Testis (tissue), 2 donors: ENCODE measurements around the gene SMDT1.

Source experiments
- POLR2A ChIP-seq: fragments of 450-650 bp; IDR thresholded peaks from one replicate; pipeline ENCODE4 v1.6.1; 2017; ENCODE audit warnings: antibody characterized with exemption, mild to moderate bottlenecking, moderate library complexity
- TF ChIP-seq, protein P1 (sequence below), 3 experiments: fragments of 450-650 bp in 2 of 3; fragments of 200-600 bp in 1 of 3; sonication (generic) in 1 of 3; IDR thresholded peaks; one replicate each; pipeline ENCODE4 v1.5.1; 2016 to 2019; ENCODE audit warnings: antibody characterized with exemption in 3 of 3, mild to moderate bottlenecking in 2 of 3, moderate library complexity in 1 of 3

DNA sequence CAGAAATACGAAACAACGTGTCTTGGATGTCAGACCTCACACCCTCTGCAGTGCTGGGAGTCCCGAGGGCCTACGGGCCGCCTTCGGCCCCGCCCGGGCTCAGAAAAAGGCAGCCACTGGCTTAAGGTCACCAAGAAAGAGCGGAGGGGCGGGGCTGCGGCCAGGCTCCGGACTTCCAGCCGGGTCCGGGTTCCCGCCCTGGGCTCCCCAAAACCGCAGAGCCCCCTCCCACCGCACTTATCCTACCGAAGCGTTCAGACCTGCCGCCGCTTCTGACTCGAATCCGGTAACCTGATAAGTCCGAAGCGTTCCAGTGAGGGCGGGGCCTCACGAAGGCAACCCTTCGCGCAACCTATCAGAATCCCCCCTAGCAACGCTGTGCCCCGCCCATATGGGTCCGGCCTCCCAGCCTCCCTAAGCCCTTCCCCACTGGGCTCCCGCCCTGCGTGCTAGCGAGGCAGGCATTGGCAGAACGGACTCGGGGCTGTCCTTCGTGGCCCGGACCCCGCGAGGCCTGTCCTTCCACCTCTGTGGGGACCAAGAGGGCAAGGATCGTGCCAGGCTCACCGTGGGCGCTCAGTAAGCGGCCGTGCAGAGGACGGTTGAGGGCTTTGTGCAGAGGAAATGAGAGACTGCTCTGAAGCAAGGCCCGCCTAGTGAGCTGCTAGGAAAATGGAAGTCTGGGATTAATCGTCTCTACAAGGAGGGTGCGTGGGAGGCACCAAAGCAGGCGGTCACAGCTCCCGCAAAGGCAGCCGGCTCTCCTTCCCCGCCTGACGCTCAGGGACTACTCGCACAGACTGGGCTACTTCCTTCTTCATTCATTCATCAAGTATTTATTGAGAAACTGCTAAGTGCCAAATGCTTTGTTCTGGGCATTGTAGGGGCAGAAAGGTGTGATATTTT lies 8.7 kb upstream of the SMDT1 start, which contains the start of gene NAGA:
- TF ChIP-seq, protein P1, sequence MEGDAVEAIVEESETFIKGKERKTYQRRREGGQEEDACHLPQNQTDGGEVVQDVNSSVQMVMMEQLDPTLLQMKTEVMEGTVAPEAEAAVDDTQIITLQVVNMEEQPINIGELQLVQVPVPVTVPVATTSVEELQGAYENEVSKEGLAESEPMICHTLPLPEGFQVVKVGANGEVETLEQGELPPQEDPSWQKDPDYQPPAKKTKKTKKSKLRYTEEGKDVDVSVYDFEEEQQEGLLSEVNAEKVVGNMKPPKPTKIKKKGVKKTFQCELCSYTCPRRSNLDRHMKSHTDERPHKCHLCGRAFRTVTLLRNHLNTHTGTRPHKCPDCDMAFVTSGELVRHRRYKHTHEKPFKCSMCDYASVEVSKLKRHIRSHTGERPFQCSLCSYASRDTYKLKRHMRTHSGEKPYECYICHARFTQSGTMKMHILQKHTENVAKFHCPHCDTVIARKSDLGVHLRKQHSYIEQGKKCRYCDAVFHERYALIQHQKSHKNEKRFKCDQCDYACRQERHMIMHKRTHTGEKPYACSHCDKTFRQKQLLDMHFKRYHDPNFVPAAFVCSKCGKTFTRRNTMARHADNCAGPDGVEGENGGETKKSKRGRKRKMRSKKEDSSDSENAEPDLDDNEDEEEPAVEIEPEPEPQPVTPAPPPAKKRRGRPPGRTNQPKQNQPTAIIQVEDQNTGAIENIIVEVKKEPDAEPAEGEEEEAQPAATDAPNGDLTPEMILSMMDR (IDR thresholded peaks at IDR 0.05): no peak
- peak; percentile 56 for TF ChIP-seq POLR2A
